GM19351 (cell line): ENCODE data around the gene FTO.

Experiments
- ATAC-seq: cut with Tn5 transposase; IDR thresholded peaks from one replicate; pipeline ENCODE4 v1.9.1; 2021; ENCODE audit warnings: mild to moderate bottlenecking, moderate library complexity; ENCODE audit not compliant: unreplicated experiment

Gene FTO

DNA sequence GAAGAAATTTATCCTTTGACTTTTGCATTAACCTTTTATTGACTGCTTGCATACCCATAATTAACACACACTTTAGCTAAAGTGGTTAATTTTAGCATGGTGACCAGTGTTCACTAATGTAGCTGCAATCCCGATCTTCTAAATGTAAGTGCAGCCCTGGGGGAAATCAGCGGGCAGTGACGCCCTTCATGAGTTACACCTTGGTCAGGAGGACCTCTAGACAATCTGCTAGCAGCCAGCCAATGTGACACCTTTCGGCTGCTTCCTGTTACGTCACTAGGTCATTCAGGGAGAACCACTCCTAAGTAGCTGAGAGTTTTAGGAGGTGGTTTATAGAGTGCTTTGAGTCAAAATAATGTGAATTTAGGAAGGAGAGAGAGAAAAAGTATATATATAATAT lies 402.1 kb downstream of the FTO start:
- no peak for ATAC-seq

DNA sequence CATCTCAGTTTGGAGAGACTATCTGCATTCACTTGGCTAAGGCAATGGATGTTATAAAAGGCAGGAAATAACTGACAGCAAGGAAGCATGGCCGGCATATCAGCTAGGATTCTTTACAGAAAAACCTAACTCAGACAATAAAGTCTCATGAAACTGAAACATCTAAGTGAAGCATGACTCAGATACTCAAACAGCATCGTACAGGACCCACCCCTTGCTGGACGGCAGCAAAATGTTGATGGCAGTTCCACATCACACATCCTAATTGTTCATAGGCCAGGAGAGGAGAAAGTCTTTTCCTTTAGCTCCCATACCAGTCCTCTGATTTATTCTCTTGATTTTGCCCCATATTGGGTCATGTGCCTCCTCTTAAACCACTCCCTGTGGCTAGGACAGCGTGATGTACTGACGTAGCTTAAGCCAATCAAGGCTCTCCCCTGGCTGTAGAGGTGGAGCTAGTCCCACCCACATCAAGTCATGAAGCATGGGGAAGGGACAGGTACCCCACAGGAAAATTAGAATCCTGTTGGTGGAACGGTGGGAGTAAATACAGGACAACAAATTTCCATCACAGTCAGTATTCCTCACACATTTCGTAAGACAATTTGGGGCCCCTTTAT lies 403.7 kb downstream of the FTO start:
- no peak for ATAC-seq

DNA sequence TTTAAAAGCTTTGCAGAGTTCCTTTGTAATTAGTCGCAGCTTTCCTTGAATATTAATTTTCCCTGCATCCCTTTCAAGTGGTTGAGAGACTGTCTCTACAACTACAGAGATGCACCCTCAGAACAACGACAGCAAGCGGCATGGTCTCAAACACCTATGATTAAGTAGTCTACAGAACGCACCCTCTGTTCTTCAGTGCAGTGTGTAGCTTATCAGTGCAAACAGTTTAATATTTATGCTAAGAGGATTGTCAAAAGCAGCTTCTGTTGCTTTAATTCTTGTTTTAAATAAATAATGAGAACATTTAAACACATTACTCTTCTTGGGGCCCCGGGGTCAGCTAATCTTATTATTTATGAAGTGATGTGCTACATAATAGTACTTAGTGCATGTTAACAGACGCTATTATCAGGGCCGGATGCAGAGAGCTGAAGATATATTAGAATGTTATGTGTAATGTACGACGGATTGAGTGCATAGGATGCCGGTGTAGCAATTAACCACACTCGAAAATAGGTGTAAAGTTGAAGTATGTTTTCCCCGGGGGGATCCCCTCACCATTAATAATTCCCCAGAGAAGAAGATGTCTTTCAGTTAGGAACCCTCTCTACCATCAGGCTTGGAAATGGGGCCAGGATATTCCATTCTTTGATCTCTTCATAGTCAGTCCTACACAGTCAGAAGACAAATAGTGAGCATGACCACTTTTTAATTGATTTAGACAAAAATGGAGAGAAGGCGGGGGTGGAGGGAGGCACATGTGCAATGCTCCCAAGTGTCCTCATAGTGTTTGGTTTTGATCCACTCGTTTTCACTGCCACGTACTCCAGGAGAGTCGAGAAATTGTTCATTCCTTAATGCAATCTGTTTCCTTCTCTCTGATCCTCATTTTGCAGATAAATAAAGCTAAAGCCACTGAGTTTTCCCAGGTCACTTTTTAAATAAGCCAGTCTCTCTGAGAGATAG lies 406.3 kb downstream of the FTO start:
- ATAC-seq = no peak

DNA sequence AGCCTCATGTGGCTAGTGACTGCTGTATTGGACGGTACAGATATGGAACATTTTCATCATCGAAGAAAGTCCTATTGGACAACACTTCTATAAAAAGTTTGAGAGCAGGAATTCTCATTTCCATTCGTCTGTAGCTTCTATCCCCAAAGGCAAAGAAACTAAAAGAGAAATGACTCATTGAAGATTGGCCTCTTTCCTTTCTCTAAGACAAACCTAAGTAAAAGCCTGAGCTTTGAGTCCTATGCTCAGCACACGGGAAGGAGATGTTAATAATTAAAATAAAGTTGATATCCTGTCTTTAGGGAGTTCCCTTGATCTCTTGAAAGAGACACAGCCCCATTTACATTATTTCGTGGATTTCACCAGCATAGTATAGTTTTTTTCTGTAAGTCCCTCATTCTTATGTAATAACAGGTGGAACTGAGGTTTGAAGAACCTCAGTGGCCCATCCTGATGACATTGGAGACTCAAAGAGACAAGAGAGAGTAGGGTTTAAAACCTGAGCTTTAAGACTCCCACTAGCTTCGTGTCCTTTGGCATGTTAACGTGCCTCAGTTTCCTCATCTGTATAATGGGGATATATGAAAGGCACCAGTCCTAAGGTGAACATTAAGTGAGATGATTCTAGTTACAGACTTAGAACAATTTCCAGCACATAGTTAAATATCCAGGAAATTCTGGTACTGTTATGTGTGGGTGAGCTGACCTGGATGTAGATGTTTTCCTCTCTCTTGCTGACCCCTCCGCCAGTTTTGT lies 408.7 kb downstream of the FTO start:
- ATAC-seq = no peak

DNA sequence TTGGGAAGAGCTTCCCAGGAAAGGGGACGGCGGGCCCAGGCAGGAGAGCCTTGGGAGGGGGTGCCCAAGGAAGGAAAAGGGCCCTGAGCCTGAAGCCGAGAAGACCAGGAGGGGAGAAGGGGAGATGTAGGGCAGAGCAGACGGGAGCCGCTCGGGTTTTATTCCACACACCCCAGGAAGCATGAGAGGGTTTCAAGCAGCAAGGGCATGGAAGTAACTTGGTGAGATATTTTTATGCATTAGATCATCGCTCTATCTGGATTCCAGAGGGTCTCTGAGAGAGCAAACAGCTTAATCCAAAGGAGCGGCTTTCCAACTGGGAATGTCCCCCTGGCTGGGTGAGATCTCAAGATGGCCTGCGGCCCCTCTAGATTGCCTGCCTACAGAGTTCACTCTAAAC lies 411.6 kb downstream of the FTO start:
- no peak for ATAC-seq

DNA sequence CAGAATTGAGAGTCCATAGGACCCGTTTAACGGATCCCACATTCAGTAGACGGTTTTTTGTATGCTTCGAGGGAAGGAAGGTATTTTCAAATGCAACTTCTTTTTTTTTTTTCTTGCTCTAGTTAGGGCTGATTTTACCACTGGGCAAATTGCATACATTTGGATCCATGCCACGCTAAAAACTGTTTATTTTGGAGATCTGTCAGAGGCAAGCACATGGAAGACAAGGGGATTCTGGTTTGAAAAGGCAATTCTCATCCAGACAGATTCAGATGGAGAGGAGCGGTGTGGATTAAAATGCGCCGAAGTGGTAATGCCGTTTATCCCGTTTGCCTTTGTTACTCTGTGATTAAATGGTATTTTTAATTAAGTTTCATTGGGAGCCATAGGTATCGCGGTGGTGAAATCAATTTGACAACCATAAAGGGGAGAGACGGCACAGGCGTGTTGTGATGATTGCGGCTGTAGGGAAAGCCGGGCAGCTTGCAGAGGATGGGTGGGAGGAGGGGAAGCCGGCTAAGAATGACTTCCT lies 412.2 kb downstream of the FTO start:
- no peak for ATAC-seq

DNA sequence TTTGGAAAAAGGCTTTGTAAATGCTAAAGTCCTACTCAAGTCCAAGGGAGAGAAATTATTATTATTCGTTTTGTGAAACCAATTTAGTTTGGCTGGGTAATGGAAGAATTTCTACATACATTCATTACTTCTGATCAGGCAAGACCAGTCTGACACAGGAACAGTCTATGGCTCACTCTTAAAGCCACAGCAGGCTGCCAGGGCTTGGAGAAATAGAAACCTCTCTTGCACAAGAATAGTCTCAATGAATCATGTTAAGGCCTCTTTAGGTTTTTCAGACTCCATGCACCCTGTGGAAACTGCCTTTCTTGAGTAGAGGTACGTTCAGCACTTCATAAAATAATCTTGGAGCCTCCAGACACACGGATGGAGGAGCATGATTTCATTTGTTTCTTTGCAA lies 414.9 kb downstream of the FTO start:
- ATAC-seq = no peak

DNA sequence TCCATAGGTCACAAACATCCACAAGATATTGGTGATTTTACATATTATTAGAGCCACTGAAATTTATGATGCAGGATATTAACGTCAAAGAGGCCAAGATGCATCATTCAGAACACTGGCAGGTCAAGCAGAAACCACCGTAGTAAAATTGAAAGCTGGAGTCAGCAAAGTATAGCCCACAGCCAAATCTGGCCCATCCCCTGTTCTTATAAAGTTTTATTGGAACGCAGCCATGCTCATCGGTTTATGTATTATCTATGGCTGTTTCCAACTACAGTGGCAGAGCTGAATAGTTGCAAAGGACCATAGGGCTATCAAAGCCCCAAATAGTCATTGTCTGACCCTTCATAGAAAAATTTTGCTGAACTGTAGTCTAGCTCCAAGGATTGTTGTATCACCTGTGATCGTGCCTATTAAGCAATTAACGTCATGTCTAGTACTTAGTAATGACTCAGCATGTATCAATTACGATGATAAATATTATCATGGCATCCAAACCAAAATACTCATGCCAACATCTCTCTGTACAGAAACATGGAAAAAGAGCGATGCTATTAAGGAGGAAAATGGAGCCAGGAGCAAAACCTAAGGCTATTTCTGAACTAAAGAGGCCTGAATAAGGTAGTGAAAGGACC lies 417.0 kb downstream of the FTO start:
- no peak for ATAC-seq

DNA sequence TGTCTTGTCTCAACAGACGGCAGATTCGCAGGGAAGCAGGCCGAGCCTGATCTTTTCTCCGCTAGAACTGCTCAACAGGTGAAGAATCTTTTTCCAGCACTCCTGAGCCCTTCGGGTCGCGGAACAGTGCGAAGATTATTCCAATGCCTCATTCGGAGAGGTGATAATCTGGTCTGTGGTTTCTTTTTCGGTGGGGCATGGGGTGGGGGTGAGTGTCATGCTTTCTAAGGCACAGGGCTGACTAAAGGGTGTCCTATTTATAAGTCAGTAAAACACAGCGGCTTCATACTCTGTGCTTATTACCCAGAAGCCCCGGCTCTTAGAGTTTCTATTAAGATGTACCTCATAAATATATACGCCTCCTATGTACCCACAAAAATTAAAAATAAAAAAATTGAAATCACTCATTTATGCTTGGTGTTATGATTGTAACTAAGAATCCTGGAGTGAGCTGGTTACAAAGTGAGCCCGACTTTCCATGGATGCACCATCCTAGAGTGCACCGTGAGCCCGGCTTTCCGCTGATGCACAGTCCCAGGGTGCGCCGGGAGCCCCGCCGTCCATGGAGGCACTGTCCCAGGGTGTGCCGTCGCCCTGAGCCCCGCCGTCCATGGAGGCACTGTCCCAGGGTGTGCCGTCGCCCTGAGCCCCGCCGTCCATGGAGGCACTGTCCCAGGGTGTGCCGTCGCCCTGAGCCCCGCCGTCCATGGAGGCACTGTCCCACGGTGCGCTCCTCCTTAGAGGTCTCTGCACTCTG lies 417.8 kb downstream of the FTO start:
- no peak for ATAC-seq

DNA sequence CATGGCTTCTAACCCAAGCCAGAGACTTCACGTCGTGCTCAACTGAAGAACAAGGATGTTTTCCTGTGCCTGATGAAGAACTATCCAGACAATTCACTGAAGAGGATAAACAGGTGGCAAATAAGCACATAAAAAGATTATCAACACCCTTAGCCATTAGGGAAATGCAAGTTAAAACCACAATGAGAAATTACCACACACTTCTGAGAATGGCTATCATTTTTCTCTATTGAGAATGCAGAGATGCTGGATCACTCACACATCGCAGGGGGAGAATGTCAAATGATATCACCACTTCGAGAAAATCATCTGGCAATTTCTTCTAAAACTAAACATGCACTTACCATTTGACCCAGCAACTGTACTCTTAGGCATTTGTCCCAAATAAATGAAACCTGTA lies 419.8 kb downstream of the FTO start:
- ATAC-seq = no peak

DNA sequence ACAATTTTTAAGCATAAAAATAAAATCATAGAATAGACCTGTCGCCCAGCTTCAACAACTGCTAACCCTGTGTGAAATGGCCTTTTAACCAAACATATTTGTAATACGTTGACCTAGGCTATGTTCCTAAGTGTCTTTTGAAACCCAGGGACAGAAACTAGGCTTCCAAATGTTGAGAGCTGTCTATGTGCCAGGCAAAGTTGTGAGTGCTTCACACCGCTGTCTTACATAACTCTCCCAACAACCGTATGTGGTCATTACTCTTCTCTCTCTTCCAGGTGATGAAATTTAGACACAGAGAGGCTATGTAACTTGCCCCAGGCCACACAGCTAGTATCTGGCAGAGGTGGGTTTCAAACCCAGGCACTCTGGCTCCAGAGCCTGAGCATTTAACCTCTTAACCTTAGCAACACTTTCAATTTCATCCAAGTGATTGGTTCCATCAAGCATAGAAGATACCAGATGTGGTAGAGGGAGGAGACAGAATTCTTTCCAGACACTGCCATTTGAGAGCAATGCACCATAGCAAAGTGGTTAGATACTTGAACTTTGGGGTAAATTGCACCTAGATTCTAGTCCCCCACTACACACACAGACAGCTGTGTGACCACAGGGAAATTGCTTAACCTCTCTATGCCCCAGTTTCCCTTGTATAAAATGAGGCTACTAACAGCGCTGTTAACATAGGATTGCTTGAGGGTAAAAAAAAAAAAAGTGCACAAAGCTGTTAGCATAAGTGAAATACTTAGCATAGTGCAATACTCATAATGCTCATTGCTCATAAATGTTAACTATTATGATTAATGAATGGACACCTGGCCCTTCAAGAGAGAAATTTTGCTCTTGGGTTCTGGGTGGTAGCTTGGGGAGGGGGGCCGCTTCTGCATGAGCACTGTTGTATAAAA lies 422.0 kb downstream of the FTO start:
- ATAC-seq = no peak

DNA sequence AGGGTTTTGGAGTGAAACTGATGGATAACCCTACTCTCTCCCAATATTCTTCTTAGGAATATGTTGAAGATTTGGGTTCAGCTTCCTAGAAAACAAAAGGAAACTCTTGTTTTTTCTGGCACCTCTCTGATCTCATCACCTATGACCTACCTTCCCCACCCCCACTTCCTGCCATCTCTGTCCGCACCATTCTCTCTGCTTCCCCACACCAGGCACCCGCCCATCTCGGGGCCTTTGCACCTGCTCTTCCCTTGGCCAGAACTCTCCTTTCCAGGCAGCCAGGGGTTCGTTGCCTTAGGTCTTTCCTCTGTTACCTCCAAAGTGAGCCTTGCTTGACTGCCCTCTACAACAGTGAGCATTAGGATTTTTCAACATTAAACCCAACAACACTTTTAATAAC lies 423.0 kb downstream of the FTO start:
- no peak for ATAC-seq

DNA sequence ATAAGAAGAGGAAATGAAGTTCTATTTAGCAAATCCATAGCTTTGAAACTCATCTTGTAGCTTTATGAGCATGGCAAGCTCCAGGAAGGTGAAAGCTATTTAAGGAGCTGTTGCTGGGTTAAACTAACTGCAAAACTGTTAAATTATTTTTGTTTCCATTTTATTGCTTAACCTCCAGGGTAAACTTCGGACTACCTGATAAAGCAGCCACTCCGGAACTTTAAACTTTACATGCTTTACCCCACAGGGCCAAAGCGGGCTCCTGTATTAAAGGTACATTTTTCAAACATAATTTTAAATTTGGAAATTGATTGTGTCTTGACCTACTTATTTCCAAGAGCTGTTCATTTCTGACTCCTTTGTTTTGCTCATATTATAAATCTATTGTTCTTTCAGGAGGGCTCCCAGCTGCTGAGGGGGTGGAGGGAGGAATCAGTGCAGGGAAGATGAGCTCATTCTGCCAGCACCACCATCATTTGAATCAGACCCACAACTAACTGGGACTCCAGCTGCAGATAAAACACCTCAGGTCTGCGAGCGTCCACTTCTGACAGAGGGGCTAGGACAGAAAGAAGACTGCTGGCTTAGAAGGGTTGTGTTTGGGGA lies 424.8 kb downstream of the FTO start:
- ATAC-seq = no peak

DNA sequence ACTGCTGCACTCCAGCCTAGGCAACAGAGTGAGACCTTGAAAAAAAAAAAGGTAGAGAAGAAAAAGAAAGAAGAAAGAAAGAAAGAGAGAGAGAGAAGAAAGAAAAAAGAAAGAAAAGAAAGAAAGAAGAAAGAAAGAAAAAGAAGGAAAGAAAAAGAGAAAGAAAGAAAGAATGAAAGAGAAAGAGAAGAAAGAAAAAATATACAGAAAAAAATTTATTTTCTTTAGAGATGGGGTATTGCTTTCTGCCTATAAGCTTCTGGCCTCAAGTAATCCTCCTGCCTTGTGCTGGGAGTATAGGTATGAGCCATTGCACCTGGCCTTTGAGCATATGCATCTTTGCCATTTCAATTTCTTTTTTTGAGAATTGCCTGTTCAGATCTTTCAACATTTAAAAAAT lies 425.9 kb downstream of the FTO start:
- no peak for ATAC-seq

DNA sequence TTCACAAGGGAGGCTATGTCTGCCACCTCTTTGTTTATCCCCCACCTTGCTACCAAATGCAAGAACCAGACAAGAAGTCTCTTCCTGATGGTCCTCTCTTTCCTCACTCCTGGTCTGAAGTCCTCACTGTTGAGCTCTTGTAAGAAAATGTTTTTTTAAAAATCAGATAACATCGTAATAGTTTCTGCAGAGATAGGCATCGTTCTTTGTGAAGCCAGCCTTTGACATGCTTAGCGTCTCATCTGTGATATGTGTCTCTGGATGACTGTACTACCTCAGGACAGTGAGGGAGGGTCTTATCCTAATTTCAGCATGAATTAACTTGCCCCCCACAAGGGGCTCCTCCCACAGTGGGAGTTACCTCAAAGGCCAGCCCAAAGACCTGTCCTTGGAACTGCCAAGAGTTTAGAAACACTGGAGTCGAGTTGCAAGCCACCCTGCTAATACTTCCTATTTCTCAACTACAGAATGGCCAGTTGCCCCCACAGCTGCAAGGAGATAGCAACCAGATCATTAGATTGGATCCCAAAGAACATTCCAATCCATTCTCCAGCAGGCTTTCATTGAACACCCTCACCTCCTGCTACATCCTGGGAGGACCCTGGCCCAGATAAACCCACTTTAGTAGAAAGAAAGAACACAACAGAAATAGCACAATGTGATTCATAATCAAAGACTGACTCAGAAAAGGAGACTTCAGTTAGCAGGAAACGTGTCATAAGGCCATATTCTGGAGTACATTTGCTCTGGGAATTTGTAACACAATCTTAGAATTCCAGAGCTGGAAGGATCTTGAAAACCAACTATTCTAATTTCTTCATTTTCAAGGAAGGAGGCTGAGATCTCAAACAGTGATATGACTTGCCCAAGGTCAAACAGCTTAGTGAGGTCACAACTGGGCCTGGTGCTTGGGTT lies 431.7 kb downstream of the FTO start:
- no peak for ATAC-seq

DNA sequence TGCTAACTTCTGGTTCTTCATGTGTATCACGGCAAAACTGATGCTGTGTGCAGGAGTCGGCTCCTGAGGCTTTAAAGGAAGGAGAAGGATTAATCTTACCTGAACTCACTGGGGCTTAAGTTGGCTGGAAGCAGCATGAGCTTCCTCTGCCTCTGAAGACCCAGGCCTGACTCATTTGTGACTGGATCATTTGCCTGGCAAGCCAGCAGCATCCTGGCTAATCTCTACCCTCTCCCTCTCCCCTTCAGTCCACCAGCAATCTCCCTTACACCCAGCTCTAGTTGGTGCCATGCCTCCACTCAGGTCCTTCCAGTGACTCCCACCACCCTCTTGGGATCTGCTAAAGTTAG lies 432.3 kb downstream of the FTO start:
- ATAC-seq = no peak

DNA sequence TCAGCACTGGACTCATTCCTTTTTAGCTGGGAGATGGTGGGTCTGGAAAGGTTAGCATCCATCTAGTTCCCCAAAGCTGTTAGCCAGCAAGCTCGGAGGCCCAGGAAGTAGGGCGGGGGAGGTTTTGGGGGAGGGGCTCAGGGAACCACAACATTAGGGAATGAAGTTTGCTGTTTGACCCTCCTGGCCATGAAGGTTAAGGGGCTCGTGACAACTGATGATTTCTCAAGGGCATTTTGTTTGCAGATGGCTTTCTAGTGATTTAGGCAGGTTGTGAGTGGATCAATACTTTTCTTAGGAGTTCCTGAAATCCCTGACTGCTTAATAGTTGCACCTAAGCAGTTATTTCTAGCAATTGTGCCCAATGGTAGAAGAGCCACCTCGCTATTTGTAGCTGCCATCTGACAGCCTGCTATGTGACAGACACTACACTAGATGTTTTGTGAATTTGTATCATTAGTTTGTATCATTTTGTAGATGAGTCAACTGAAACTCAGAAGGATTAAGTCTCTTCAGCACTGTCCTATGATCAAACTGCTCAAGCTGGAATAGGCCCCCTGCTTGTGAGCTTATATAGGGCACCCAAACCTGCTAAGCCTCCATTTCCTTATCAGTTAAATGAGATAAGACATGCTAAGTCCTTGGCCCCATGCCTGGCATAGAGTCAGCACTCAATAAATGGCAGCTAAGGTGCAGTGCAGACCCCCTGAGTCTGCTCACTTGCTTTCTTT lies 436.3 kb downstream of the FTO start:
- ATAC-seq = no peak
